OCI-LY1 (cell line): ENCODE data around the gene YBEY.
A peak's percentile ranks its signal among the peaks of the same experiment; 100 is the strongest.

Experiments used
- H2AFZ ChIP-seq: fragments of 200-600 bp; sonication (generic), shearing (Covaris generic); 2 replicates; pipeline ENCODE4 v1.6.0; 2014; ENCODE audit warnings: antibody characterized with exemption, mild to moderate bottlenecking, low read length
- H3F3A ChIP-seq: fragments of 200-600 bp; sonication (generic), shearing (Covaris generic); 2 replicates; pipeline ENCODE4 v1.6.0; 2014; ENCODE audit warnings: mild to moderate bottlenecking, antibody characterized with exemption, low read length, moderate library complexity; ENCODE audit not compliant: insufficient read depth
- H3K27ac ChIP-seq: fragments of 200-600 bp; sonication (generic); 2 replicates; pipeline ENCODE4 v1.5.1; 2014; ENCODE audit warnings: low read length, mixed run types, mild to moderate bottlenecking, low read depth; ENCODE audit not compliant: poor library complexity, severe bottlenecking
- H3K27me3 ChIP-seq: fragments of 200-600 bp; sonication (generic); 2 replicates; pipeline ENCODE4 v1.6.0; 2014; ENCODE audit warnings: antibody characterized with exemption, mild to moderate bottlenecking, low read length, moderate library complexity; ENCODE audit not compliant: insufficient read depth
- H3K36me3 ChIP-seq: fragments of 200-600 bp; sonication (generic); 2 replicates; pipeline ENCODE4 v1.6.1; 2014; ENCODE audit warnings: mild to moderate bottlenecking, antibody characterized with exemption, low read length, moderate library complexity, mixed read lengths; ENCODE audit not compliant: insufficient read depth
- H3K4me1 ChIP-seq: fragments of 200-600 bp; sonication (generic); 2 replicates; pipeline ENCODE4 v1.5.1; 2014; ENCODE audit warnings: mild to moderate bottlenecking, low read length, moderate library complexity; ENCODE audit not compliant: insufficient read depth, severe bottlenecking
- H3K4me2 ChIP-seq: fragments of 200-600 bp; sonication (generic), shearing (Covaris generic); 2 replicates; pipeline ENCODE4 v1.6.1; 2014; ENCODE audit warnings: low read length
- H3K4me3 ChIP-seq: fragments of 200-600 bp; sonication (generic); 2 replicates; pipeline ENCODE4 v1.5.1; 2014; ENCODE audit warnings: low read length, low read depth, mild to moderate bottlenecking, mixed read lengths; ENCODE audit not compliant: poor library complexity, severe bottlenecking
- H3K79me2 ChIP-seq: fragments of 200-600 bp; shearing (Covaris generic); 2 replicates; pipeline ENCODE4 v1.6.1; 2016; ENCODE audit warnings: mixed run types, low read length, mixed read lengths; ENCODE audit not compliant: insufficient read depth
- H3K9ac ChIP-seq: fragments of 200-600 bp; sonication (generic), shearing (Covaris generic); 2 replicates; pipeline ENCODE4 v1.6.1; 2014; ENCODE audit warnings: mild to moderate bottlenecking, low read length, mixed read lengths
- H3K9me2 ChIP-seq: fragments of 200-600 bp; sonication (generic), shearing (Covaris generic); 2 replicates; pipeline ENCODE4 v1.6.1; 2014; ENCODE audit warnings: low read depth, mild to moderate bottlenecking, low read length, mixed read lengths
- H3K9me3 ChIP-seq: fragments of 200-600 bp; shearing (Covaris generic); 2 replicates; pipeline ENCODE4 v1.6.1; 2014; ENCODE audit warnings: low read length, mixed read lengths
- H4K20me1 ChIP-seq: fragments of 200-600 bp; sonication (generic), shearing (Covaris generic); 2 replicates; pipeline ENCODE4 v1.6.0; 2016; ENCODE audit warnings: mild to moderate bottlenecking, low read length; ENCODE audit not compliant: insufficient read depth
- EZH2 ChIP-seq: fragments of 200-600 bp; sonication (generic), shearing (Covaris generic); IDR thresholded peaks from 2 replicates; pipeline ENCODE4 v1.8.0; 2017; ENCODE audit warnings: borderline replicate concordance, mixed run types, mild to moderate bottlenecking, antibody characterized with exemption, low read length, moderate library complexity, mixed read lengths
- TF ChIP-seq, protein P1 (sequence below): fragments of 200-600 bp; sonication (generic), shearing (Covaris generic); IDR thresholded peaks from 2 replicates; pipeline ENCODE4 v1.5.1; 2017; ENCODE audit warnings: mild to moderate bottlenecking, antibody characterized with exemption, low read length, moderate library complexity, mixed read lengths

YBEY gene

DNA sequence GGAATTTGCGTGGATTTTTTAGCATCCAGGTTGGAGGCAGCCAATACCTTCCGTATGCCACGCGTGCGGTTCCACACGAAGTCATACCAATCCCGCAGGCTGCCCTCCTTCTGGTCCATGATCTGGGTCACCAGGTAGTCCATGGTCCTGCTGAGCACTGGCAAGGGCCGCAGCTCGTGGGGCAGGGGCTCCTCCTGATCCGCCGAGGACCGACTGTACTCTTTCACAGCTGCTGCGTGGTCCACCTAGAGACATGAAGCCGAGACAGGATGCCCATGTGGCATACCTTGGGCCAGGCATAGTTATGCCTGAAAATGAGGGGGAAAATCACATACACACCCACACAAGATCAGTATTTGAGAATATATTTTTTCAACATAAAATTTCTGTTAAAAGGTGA is 12.8 kb upstream of the YBEY start:
- Histone ChIP-seq H3K9me3 (no peaks in the 10 kb centered on the region), H3K36me3 (peaks cover 90% of the 10 kb centered on the region), H3K9me2 (no peaks in the 10 kb centered on the region), H3F3A (no peaks in the 10 kb centered on the region), H3K27me3 (no peaks in the 10 kb centered on the region), H3K4me1 (no peaks in the 10 kb centered on the region), H3K4me3 (no peak overlapping the region), H3K9ac (no peak overlapping the region), H3K4me2 (no peak overlapping the region), H2AFZ (no peak overlapping the region), H4K20me1 (no peaks in the 10 kb centered on the region), H3K79me2 (no peaks in the 10 kb centered on the region), H3K27ac (no peak overlapping the region)
- TF ChIP-seq, protein P1, sequence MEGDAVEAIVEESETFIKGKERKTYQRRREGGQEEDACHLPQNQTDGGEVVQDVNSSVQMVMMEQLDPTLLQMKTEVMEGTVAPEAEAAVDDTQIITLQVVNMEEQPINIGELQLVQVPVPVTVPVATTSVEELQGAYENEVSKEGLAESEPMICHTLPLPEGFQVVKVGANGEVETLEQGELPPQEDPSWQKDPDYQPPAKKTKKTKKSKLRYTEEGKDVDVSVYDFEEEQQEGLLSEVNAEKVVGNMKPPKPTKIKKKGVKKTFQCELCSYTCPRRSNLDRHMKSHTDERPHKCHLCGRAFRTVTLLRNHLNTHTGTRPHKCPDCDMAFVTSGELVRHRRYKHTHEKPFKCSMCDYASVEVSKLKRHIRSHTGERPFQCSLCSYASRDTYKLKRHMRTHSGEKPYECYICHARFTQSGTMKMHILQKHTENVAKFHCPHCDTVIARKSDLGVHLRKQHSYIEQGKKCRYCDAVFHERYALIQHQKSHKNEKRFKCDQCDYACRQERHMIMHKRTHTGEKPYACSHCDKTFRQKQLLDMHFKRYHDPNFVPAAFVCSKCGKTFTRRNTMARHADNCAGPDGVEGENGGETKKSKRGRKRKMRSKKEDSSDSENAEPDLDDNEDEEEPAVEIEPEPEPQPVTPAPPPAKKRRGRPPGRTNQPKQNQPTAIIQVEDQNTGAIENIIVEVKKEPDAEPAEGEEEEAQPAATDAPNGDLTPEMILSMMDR: no peak
- no peak for TF ChIP-seq EZH2

DNA sequence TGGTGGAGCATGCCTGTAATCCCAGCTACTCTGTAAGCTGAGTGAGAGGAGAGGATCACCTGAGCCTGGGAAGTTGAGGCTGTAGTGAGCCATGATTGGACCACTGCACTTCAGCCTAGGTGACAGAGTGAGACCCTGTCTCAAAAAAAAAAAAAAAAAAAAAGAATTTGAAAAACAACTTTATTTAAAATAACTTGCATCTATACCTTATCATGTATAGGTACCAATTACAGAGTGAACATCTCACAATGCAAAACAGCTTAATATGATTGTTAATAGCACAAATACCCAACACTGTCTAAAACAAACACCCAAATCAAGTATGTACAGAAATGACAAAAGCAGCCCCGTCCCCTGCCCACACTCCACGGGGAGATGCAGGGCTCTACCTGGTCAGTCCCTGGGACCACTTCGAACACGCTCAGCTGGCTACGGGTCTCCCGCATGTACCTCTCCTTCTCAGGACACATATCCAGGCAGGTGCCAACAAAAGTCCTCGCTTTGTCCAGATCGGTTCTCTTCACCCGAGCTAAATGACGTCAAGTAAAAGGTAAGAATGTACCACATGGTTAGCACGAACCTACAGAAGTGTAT is 11.2 kb upstream of the YBEY start:
- Histone ChIP-seq H3K9me3 (no peaks in the 10 kb centered on the region), H3K27ac (no peak overlapping the region), H3K79me2 (no peaks in the 10 kb centered on the region), H2AFZ (no peak overlapping the region), H3K4me3 (no peak overlapping the region), H3K27me3 (no peaks in the 10 kb centered on the region), H4K20me1 (no peaks in the 10 kb centered on the region), H3K36me3 (peaks cover 88% of the 10 kb centered on the region), H3K4me1 (no peaks in the 10 kb centered on the region), H3K4me2 (no peak overlapping the region), H3K9ac (no peak overlapping the region), H3F3A (no peaks in the 10 kb centered on the region), H3K9me2 (no peaks in the 10 kb centered on the region)
- TF ChIP-seq, protein P1: no peak
- no peak for TF ChIP-seq EZH2

DNA sequence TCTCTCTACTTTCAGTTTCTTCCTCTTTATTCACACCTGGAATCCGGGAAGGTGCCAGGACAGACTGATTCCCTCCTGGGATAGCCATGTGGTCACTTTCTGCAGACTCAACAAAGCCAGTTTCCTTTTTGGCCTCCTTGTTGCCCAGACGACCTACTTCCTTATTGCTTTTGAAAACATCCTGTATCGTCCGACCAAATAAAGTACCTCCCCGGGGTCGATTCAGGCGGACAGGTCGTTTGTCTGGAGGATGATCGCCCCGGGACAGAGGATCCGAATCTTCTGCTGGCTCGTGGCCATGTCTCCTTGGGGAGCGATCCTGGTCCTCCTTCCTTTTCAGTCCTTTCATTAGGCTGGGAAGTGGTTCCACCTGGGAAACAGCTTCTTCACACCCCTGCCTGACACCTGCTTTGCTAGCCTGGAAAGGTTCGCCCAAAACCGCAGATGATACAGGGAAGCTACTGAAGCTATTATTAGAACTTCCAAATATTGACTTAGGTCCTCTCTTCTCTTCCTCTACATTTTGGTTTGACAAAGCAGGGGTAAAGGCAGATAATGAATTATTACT is 2.0 kb upstream of the YBEY start:
- Histone ChIP-seq H3K36me3 (peaks cover 39% of the 10 kb centered on the region), H3K9ac (peak overlapping the region; percentile 94), H3K79me2 (peaks cover 35% of the 10 kb centered on the region), H3K4me1 (peaks cover 40% of the 10 kb centered on the region), H3K4me2 (peak overlapping the region; percentile 93), H2AFZ (no peak overlapping the region), H3K27ac (peak overlapping the region; percentile 47), H3K27me3 (no peaks in the 10 kb centered on the region), H3F3A (no peaks in the 10 kb centered on the region; the same call in 1 of the 2 replicates), H3K9me2 (no peaks in the 10 kb centered on the region), H4K20me1 (no peaks in the 10 kb centered on the region), H3K4me3 (peak overlapping the region; percentile 94), H3K9me3 (no peaks in the 10 kb centered on the region)
- TF ChIP-seq, protein P1: no peak
- no peak for TF ChIP-seq EZH2
